Measurements from ENCODE around the gene FOXP1.

FOXP1 gene

GRCh38 chr3:71087143-71088018, 496.1 kb downstream of the FOXP1 start:
- peak; percentile 83 for DNase-seq

GRCh38 chr3:71086777-71087142, 496.8 kb downstream of the FOXP1 start:
- DNase-seq: no peak

GRCh38 chr3:71083726-71084131, 499.8 kb downstream of the FOXP1 start:
- DNase-seq: peak; percentile 29

GRCh38 chr3:71082833-71083232, 500.7 kb downstream of the FOXP1 start:
- DNase-seq: no peak

GRCh38 chr3:71080517-71081083, 502.9 kb downstream of the FOXP1 start:
- DNase-seq: no peak

GRCh38 chr3:71078723-71079525, 504.6 kb downstream of the FOXP1 start:
- no peak for DNase-seq

GRCh38 chr3:71078199-71078598, 505.3 kb downstream of the FOXP1 start:
- DNase-seq: no peak

GRCh38 chr3:71077070-71077469, 506.5 kb downstream of the FOXP1 start:
- no peak for DNase-seq

GRCh38 chr3:71076361-71077002, 507.0 kb downstream of the FOXP1 start:
- DNase-seq: no peak

- no peak for DNase-seq
Observed at GRCh38 chr3:71075494-71075893, 508.0 kb downstream of the FOXP1 start.

- DNase-seq: no peak
Observed at GRCh38 chr3:71074423-71074822, 509.1 kb downstream of the FOXP1 start.

- no peak for DNase-seq
Observed at GRCh38 chr3:71072986-71073385, 510.5 kb downstream of the FOXP1 start.

GRCh38 chr3:71072287-71072686, 511.2 kb downstream of the FOXP1 start:
- no peak for DNase-seq

- DNase-seq: no peak
Observed at GRCh38 chr3:71070497-71071463, 512.7 kb downstream of the FOXP1 start.

- peak; percentile 77 for DNase-seq
Observed at GRCh38 chr3:71069797-71070196, 513.7 kb downstream of the FOXP1 start.

- peak; percentile 30 for DNase-seq
Observed at GRCh38 chr3:71067977-71068654, 515.4 kb downstream of the FOXP1 start.

- peak; percentile 75 for DNase-seq
Observed at GRCh38 chr3:71066849-71067261, 516.7 kb downstream of the FOXP1 start.

GRCh38 chr3:71066356-71066755, 517.2 kb downstream of the FOXP1 start:
- peak; percentile 76 for DNase-seq

GRCh38 chr3:71065764-71066013, 517.8 kb downstream of the FOXP1 start:
- no peak for DNase-seq

GRCh38 chr3:71064956-71065763, 518.4 kb downstream of the FOXP1 start:
- DNase-seq: peak; percentile 70
